22Rv1 (cell line): ENCODE measurements around the gene VGLL4.

ENCODE experiments used
- ZFX ChIP-seq: fragments of 450-650 bp; IDR thresholded peaks from 2 replicates; pipeline ENCODE4 v1.6.1; 2017; ENCODE audit warnings: antibody characterized with exemption, borderline replicate concordance
- TF ChIP-seq, protein P1 (sequence below): fragments of 450-650 bp; IDR thresholded peaks from 2 replicates; pipeline ENCODE4 v1.5.1; 2017; ENCODE audit warnings: mild to moderate bottlenecking

DNA sequence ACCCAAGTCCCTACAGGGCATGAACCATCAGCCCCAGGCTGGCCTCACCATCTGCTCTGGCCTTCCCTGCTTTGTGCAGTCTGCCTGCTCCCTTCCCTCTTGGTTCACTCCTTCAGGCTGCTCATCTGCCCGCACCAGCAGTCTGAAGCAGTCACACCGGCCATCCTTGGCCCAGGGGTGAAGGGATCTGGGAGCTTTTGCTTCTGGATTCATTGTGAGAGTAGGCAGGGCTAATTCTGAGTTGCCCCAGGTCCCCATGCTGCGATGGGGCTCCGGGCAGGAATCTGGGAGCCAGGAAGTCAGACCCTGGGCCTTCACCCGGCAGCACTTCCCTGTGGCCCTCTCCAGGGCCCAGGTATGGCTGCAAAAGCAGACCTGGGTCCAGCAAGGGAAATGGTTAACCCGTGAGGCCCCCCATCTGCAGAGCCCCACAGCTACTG, 99.7 kb downstream of the VGLL4 start:
- TF ChIP-seq, protein P1, sequence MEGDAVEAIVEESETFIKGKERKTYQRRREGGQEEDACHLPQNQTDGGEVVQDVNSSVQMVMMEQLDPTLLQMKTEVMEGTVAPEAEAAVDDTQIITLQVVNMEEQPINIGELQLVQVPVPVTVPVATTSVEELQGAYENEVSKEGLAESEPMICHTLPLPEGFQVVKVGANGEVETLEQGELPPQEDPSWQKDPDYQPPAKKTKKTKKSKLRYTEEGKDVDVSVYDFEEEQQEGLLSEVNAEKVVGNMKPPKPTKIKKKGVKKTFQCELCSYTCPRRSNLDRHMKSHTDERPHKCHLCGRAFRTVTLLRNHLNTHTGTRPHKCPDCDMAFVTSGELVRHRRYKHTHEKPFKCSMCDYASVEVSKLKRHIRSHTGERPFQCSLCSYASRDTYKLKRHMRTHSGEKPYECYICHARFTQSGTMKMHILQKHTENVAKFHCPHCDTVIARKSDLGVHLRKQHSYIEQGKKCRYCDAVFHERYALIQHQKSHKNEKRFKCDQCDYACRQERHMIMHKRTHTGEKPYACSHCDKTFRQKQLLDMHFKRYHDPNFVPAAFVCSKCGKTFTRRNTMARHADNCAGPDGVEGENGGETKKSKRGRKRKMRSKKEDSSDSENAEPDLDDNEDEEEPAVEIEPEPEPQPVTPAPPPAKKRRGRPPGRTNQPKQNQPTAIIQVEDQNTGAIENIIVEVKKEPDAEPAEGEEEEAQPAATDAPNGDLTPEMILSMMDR: no peak
- no peak for TF ChIP-seq ZFX
